CD1c-positive myeloid dendritic cell (primary cell): Measurements from ENCODE around the gene KRTAP4-7.
A peak's percentile ranks its signal among the peaks of the same experiment; 100 is the strongest.
"Not testable (repeated sequence)": the region's sequence is repeated elsewhere in the genome, so short reads cannot be mapped to it uniquely, and the experiment has no call there.

ENCODE experiments used
- DNase-seq: peaks from one replicate; pipeline ENCODE4 v3.0.0-alpha.2; 2016; ENCODE audit errors: extremely low spot score

KRTAP4-7 gene

GRCh38 chr17:41065016-41065689 lies 18.8 kb upstream of the KRTAP4-7 start:
- DNase-seq: not testable (repeated sequence)

- DNase-seq: no peak
Observed at GRCh38 chr17:41065829-41066624, 17.9 kb upstream of the KRTAP4-7 start, which contains the start of gene KRTAP2-4. Gene KRTAP2-4, minus strand, starts transcription at chr17:41065879. Its CDS starts 34 bp downstream, at chr17:41065845.

DNA sequence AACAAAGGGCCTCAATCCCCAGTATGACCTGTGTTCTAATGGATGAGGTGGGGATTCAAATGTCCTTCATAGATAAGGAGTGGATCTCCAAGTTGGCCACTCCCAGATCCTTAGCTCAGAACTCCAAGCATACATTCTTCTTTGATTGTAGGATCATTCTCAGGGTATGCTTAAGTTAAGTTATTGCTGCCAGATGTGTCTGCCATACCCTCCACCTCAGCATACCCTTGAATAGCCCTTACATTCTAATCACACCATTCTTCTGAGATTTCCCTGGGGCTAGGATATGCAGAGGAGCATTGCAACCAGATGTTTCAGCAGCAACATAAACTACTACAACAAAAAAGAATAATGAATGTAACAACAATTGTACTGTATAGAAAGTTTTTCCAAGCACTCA lies 16.7 kb upstream of the KRTAP4-7 start:
- no peak for DNase-seq

GRCh38 chr17:41069031-41069430 lies 14.9 kb upstream of the KRTAP4-7 start:
- DNase-seq: no peak

GRCh38 chr17:41071606-41072360 lies 12.2 kb upstream of the KRTAP4-7 start:
- DNase-seq: no peak

- DNase-seq: no peak
Observed at GRCh38 chr17:41073676-41074075, 10.3 kb upstream of the KRTAP4-7 start.

DNA sequence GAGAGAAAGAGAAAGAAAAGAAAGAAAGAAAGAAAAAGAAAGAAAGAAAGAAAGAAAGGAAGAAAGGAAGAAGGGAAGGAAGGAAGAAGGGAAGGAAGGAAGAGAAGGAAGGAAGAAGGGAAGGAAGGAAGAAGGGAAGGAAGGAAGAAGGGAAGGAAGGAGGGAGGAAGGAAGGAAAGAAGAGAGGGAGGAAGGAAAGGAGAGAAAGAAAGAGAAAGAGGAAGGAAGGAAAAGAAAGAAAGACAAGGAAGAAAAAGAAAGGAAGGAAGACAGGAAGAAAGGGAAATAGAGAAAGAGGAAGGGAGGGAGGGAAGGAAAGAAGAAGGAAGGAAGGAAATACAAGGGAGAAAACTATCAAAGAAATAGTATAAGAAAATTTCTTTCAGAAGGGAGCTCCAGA lies 7.2 kb upstream of the KRTAP4-7 start:
- DNase-seq: no peak

DNA sequence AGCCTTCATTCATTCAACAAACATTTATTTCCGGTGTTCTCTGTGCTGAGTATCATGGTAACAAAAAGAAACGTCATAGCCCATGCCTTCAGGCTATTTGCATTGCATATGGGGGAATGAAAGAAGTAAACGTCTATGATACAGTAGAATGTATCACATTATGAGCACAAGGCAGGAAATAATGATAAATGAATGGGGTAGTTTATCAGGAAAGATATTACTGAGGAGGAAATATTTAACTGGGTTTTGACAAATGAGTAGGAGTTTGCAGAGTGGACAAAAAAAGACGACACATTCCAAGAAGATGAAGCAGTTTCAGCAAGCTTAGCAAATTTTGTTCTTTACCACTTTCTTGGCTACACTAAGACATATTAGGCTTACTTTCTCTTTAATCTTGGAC lies 1.3 kb upstream of the KRTAP4-7 start:
- no peak for DNase-seq

DNA sequence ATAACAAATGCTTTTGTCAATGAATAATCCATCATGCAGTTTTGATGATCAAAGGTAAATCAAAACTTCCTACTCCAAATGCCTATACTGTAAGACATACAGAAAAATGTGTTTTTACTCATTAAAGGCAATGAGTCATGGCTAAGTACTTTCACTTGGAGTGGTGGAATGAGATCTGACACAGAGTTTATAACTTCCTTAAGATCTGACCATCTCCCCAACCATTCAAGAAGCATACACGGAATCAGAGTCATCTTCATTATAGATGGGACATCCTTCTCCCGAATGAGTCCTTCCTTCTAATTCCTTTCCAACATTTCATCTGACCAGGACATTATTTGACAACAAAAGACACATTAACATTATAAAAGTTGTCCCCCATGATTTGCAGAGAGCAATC lies 523 bp upstream of the KRTAP4-7 start:
- not testable (repeated sequence) for DNase-seq

DNA sequence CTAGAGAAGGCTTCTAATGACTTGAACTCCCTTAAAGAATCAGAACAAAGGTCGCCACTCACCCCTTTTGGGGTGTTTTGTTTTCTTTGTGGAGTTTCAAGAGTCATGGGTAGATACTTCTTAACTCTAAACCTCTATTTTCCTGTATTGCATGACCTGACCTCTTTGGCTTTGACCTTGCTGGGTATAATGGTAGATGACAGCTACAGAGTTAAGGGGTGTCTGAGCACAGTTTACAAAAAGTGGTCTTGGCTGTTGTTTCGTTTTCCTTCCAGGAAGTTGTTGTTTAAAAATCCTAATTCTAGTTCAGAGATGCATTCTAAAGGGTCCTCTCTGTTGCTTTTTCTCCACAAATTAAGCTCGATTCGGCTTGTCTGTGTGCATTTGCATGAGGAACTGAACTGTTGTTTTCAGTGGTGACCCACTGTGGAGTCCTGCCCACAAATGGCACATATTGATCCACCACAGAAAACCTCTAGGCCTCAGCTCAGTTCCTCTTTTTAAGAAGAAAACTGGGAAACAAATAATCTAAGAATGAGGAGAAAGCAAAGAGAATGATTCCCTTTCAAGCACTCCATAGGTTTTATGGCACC lies 4.9 kb downstream of the KRTAP4-7 start:
- DNase-seq: not testable (repeated sequence)

GRCh38 chr17:41096055-41096454 lies 12.1 kb downstream of the KRTAP4-7 start:
- DNase-seq: no peak

GRCh38 chr17:41098042-41098441 lies 14.1 kb downstream of the KRTAP4-7 start, which contains the start of gene KRTAP4-8:
Gene KRTAP4-8, minus strand, starts transcription at chr17:41098142. Its CDS starts 58 bp downstream, at chr17:41098084.
- no peak for DNase-seq

DNA sequence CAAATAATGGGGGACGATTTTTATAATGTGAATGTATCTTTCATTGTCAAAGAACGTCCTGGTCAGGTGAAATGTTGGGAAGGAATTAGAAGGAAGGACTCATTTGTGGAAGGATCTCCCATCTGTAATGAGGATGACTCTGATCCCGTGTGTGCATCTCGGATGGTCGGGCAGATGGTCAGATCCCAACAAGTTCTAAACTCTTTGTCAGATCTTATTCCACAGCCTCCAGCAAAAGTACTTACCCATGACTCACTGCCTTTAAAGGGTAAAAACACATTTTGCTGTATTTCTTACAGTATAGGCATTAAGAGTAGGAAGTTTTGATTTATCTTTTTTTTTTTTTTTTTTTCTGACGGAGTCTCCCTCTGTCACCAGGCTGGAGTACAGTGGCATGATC lies 14.5 kb downstream of the KRTAP4-7 start:
- no peak for DNase-seq

DNA sequence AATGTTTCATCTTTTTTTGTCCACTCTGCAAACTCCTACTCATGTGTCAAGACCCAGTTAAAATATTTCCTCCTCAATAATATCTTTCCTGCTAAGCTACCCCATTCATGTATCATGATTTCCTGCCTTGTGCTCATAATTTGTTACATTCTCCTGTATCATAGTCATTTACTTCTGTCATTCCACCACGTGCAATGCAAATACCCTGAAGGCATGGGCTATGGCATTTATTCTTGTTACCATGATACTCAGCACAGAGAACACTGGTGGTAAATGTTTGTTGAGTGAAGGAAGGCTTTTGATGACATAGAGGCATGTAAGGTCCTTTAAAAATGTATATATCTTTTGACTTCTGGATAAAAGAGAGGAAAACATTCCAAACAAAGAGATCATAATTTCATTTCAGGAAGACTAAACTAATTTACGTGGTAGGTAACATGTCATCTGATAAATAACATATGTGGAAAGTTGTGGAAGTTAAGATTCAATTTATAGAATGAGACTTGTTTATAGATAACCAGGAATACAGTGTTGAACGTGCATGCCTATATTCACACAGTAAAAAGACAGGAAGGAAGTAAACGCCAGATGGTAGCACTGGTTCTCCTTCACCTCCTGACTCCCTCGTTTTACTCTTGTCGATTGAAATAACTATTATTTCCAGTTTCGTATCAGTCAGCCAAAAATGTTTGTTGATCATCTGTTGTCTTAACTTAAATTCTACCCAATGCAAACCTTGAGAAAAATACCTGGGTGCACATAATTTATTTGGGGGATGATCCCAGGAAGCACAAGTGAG lies 15.9 kb downstream of the KRTAP4-7 start:
- not testable (repeated sequence) for DNase-seq

- DNase-seq: no peak
Observed at GRCh38 chr17:41101586-41102259, 17.8 kb downstream of the KRTAP4-7 start, which contains the start of gene KRTAP4-16. Gene KRTAP4-16, minus strand, starts transcription at chr17:41102209. Its CDS starts 0 bp downstream, at chr17:41102209.

DNA sequence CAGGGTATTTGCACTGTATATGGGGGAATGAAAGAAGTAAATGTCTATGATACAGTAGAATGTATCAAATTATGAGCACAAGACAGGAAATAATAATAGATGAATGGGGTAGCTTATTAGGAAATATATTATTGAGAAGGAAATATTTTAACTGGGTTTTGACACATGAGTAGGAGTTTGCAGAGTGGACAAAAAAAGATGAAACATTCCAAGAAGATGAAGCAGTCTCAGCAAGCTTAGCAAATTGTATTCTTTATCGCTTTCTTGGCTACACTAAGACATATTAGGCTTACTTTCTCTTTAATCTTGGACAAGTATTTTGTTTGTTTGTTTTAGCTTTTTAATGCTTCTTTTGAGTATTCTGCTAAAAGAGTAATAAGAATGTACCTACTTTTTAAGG lies 19.9 kb downstream of the KRTAP4-7 start:
- DNase-seq: no peak

DNA sequence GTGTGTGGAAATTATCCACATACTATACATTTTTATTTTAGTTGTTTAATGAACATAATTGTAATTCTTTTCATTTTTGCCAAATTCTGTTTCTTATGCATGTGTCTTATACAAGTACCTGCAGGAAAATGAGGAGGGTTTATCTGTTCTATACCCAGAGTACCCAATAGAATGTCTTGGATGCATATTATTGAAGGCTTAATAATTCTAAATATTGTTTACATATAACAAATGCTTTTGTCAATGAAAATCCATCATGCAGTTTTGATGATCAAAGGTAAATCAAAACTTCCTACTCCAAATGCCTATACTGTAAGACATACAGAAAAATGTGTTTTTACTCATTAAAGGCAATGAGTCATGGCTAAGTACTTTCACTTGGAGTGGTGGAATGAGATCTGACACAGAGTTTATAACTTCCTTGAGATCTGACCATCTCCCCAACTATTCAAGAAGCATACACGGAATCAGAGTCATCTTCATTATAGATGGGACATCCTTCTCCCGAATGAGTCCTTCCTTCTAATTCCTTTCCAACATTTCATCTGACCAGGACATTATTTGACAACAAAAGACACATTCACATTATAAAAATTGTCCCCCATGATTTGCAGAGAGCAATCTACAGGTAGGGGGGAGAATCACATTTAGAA lies 20.6 kb downstream of the KRTAP4-7 start:
- not testable (repeated sequence) for DNase-seq

GRCh38 chr17:41105347-41105746 lies 21.4 kb downstream of the KRTAP4-7 start, which contains the start of gene KRTAP4-9:
Gene KRTAP4-9, plus strand, starts transcription at chr17:41105389. Its CDS starts 0 bp downstream, at chr17:41105389.
- DNase-seq: not testable (repeated sequence)

DNA sequence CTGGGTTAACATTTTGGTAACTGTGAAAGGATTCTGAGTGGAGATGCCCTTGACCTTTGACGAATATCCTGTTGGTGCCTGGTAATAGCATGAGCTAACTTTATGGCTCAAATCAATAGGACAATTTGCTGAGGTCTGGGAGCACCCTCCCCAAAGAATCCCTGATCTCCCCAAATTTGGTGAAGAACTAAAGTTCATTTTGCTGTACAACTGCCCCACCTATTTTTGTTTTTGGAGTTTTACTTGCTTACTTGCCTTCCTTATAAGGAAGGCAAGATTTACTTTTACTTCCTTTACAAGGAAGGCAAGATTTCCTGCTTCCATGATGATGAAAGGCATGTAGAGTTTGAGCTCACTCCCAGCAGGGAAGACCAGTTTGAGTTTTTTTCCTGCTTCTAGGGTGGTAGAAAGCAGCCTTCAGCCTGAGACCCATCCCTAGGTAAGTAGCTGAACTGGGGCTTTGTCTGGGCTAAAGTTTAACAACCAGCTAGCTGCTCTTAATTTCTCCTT lies 24.0 kb downstream of the KRTAP4-7 start:
- peak; percentile 7 for DNase-seq
